HL-60/S4 treated with phorbol 12-myristate 13-acetate at 8.2 ng/mL for 4 days and 3 days (cell line): Measurements from ENCODE around the gene FXR2.
"Not testable (repeated sequence)": the region's sequence is repeated elsewhere in the genome, so short reads cannot be mapped to it uniquely, and the experiment has no call there.

ENCODE experiments used
- in situ Hi-C: fragments of 300-500 bp; cut with MboI; formaldehyde crosslinking; loops from 2 replicates; pipeline ENCODE4 v1.15.0; 2022; ENCODE audit warnings: low sequenced_read_pairs

The FXR2 gene

GRCh38 chr17:7614425-7615264, at the start of gene FXR2:
FXR2 (minus strand) TSS chr17:7614897; CDS start chr17:7614532, 365 bp downstream.
- in situ Hi-C loops, result no loop called here

- in situ Hi-C loops, result no loop called here
Observed at GRCh38 chr17:7656958-7657609, 42.4 kb upstream of the FXR2 start.

- in situ Hi-C loops, result no loop called here
Observed at GRCh38 chr17:7655541-7655840, 40.8 kb upstream of the FXR2 start.

- in situ Hi-C loops, result no loop called here
Observed at GRCh38 chr17:7654832-7655540, 40.3 kb upstream of the FXR2 start.

GRCh38 chr17:7652388-7653356, 38.0 kb upstream of the FXR2 start:
- in situ Hi-C loops, result no loop called here

- in situ Hi-C loops, result no loop called here
Observed at GRCh38 chr17:7651665-7652387, 37.1 kb upstream of the FXR2 start.

GRCh38 chr17:7651097-7651664, 36.5 kb upstream of the FXR2 start:
- in situ Hi-C loops, result no loop called here

- in situ Hi-C loops, result no loop called here
Observed at GRCh38 chr17:7650509-7651096, 35.9 kb upstream of the FXR2 start, which contains the start of gene ATP1B2. ATP1B2 (plus strand) TSS chr17:7650926; CDS start chr17:7651519, 593 bp downstream.

GRCh38 chr17:7647018-7647417, 32.3 kb upstream of the FXR2 start:
- in situ Hi-C loops, result no loop called here

- in situ Hi-C loops, result no loop called here
Observed at GRCh38 chr17:7646457-7646856, 31.8 kb upstream of the FXR2 start.

- in situ Hi-C loops, result no loop called here
Observed at GRCh38 chr17:7644775-7645174, 30.1 kb upstream of the FXR2 start.

GRCh38 chr17:7641635-7642034, 26.9 kb upstream of the FXR2 start:
- in situ Hi-C loops, result not testable (repeated sequence)

- in situ Hi-C loops, result no loop called here
Observed at GRCh38 chr17:7640783-7641182, 26.1 kb upstream of the FXR2 start.

- in situ Hi-C loops, result no loop called here
Observed at GRCh38 chr17:7636163-7636562, 21.5 kb upstream of the FXR2 start.

- in situ Hi-C loops, result no loop called here
Observed at GRCh38 chr17:7634384-7634783, 19.7 kb upstream of the FXR2 start.

- in situ Hi-C loops, result no loop called here
Observed at GRCh38 chr17:7633093-7633492, 18.4 kb upstream of the FXR2 start.

- in situ Hi-C loops, result no loop called here
Observed at GRCh38 chr17:7632492-7632894, 17.8 kb upstream of the FXR2 start.

GRCh38 chr17:7631398-7632380, 17.0 kb upstream of the FXR2 start:
- in situ Hi-C loops, result no loop called here
